Omental fat pad (tissue), 4 donors: ENCODE data around the gene ZNF84. TPM values are rescaled to one million over a fixed set of nuclear protein-coding genes. Genes with fewer than 3 reads are reported as not detected.

ENCODE experiments used
- ATAC-seq: fragments of 150-250 bp; one replicate; pipeline ENCODE4 v1.9.1; 2016; ENCODE audit warnings: mild to moderate bottlenecking, moderate library complexity; ENCODE audit not compliant: low FRiP score
- DNase-seq: peaks from one replicate; pipeline ENCODE4 v3.0.0-alpha.2; 2019; ENCODE audit warnings: low spot score
- total RNA-seq, 4 donors: library from RNA; depleted of rRNA; stranded (reverse); fragments of >200 nt; gene quantifications; one replicate each; pipeline ENCODE4 v1.1.0, GENCODE V29; 2016
- TF ChIP-seq, protein P1 (sequence below), 3 donors: fragments of 450-650 bp; IDR thresholded peaks; one replicate each; pipeline ENCODE4 v1.5.1; 2016 to 2017; ENCODE audit warnings: antibody characterized with exemption in 3 of 3, mild to moderate bottlenecking in 3 of 3, moderate library complexity in 2 of 3

ZNF84 gene
- 10 to 100 TPM; 14.5 to 29.2 (median 22.5) TPM for total RNA-seq

DNA sequence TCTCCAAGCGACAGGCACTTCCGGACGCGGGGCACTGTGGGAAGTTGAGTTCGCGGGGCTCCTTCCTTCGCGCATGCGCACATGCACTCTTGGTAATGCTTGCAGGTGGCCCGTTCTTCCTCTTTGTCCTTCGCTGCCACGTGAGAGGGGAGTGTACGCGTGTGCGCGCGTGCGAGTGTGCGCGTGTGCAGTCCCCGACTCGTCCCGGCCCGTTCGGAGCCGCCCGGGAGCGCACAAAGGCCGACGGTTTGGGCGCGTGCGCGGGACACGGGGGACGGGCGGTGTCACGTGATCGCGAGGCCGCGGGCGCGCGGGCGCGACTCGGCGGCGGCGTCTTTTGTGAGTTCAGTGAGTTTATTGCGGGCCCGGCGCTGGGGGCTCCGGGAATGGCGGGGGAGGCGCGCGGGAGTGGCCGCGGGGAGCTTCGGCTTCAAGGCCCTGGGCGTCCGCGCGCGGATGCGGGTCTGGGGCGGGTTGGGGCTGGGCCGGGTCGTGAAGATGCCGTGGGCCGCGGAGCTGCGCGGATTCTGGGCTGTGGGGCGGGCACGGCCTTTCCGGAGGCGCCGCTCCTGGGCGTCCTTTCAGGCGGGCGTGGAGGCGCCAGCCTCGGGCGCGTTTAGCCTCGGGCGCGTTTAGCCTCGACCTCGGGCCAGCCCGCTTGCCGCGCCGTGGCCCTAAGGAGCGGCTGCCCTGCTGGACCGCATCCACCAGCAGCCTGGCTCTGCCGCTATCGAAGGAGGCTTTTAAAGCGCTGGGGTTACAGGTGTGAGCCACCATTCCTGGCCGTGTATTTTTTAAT is at the start of gene ZNF84:
Gene ZNF84, plus strand, starts transcription at position 303 of the 799 bp plus-strand sequence. CDS start 3,959 bp downstream, outside the sequence.
- TF ChIP-seq, protein P1, sequence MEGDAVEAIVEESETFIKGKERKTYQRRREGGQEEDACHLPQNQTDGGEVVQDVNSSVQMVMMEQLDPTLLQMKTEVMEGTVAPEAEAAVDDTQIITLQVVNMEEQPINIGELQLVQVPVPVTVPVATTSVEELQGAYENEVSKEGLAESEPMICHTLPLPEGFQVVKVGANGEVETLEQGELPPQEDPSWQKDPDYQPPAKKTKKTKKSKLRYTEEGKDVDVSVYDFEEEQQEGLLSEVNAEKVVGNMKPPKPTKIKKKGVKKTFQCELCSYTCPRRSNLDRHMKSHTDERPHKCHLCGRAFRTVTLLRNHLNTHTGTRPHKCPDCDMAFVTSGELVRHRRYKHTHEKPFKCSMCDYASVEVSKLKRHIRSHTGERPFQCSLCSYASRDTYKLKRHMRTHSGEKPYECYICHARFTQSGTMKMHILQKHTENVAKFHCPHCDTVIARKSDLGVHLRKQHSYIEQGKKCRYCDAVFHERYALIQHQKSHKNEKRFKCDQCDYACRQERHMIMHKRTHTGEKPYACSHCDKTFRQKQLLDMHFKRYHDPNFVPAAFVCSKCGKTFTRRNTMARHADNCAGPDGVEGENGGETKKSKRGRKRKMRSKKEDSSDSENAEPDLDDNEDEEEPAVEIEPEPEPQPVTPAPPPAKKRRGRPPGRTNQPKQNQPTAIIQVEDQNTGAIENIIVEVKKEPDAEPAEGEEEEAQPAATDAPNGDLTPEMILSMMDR (IDR thresholded peaks at IDR 0.05): no peak
- ATAC-seq: peak; percentile 100
- peak; percentile 87 for DNase-seq

DNA sequence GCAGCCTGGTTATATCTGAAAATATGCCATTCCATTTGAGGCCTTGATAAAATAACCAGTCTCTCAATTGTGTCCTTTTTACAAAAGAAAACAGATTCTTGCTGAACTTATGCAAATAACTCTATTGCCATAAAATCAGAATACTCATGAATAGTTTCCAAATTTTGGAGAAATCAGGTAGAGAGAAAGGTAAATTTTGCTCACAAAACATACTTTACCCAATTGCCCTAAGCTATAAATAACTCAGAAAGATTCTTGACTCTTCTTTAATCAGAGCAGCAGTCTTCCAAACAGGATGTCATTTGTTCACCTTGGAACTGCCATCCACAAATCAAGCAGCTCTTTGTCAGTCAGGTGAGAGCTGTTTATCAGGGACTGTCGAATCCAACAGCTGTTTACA is 38.6 kb upstream of the ZNF84 start:
- TF ChIP-seq, protein P1 (IDR thresholded peaks at IDR 0.05): no peak
- no peak for ATAC-seq
- DNase-seq: no peak

DNA sequence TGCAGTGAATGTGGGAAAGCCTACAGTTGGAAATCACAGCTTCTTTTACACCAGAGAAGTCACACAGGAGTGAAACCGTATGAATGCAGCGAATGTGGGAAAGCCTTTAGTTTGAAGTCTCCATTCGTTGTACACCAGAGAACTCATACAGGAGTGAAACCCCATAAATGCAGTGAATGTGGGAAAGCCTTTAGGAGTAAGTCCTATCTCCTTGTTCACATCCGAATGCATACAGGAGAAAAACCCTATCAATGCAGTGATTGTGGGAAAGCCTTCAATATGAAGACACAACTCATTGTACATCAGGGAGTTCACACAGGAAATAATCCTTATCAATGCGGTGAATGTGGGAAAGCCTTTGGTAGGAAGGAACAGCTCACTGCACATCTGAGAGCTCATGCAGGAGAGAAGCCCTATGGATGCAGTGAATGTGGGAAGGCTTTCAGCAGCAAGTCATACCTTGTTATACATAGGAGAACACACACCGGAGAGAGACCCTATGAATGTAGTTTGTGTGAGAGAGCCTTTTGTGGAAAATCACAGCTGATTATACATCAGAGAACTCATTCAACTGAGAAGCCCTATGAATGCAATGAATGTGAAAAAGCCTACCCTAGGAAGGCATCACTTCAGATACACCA is 26.5 kb upstream of the ZNF84 start:
- TF ChIP-seq, protein P1 (IDR thresholded peaks at IDR 0.05): no peak
- no peak for ATAC-seq
- DNase-seq: no peak

DNA sequence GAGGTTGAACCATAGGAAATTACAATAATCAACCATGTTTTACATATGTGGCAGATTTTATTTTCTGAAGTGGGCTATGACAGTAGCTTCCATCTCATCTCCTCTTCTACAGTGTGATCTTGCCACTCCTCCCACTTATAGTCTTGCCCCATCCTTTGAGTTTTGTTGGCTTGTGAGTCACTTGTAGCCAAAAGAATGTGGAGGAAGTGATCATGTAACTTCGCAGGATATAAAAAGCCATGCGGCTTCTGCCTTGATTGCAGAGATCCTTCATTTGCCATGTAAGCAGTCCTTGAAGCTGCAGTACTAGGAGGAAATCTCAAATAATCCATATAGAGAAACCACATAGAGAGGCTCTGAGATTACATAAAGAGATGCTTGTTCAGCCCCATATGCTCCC is 13.7 kb upstream of the ZNF84 start:
- no peak for ATAC-seq
- no peak for DNase-seq
- TF ChIP-seq, protein P1 (IDR thresholded peaks at IDR 0.05): no peak

DNA sequence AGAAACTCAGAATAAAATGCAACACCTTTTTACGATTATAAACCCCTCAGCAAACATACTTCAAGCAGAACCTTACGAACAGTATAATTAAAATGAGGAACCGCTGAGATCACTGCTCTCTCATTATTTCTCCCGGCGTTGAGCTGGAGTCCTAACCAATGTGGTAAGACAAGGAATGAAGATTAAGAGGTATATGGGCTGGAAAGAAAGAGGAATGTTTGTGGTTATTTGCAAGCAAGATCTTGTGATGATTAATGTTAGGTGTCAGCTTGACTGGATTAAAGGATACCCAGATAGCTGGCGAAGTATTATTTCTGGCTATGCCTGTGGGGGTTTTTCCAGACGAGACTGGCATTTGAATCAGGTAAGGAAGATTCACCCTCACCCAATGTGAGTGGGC is 10.3 kb upstream of the ZNF84 start:
- TF ChIP-seq, protein P1 (IDR thresholded peaks at IDR 0.05): no peak
- DNase-seq (no peak), ATAC-seq (no peak)

DNA sequence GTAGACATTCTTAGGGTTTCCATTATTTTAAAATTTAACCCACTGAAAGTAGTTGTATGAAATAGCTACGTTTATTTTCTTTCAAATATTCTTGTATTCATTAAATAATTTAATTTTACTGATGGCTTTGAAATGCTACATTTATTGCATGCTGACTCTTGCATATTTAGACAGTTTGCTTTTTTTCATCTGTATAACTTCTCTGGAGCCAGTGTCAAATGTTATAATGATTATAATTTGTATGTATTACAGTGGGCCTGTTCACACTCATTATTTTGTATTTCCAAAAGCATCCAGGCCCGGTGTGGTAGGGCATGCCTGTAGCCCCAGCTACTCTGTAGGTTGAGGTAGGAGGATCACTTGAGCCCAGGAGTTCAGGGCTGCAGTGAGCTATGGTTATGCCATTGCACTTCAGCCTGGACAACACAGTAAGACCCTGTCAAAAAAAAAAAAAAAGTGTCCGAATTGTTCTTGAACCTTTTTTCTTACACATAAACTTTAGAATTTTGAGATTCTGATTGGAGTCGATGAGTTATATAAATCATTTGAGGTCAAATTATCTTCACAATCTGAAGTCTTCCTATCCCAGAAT is 905 bp downstream of the ZNF84 start:
- TF ChIP-seq, protein P1 (IDR thresholded peaks at IDR 0.05): no peak
- ATAC-seq (no peak), DNase-seq (no peak)
